ENCODE measurements around the gene TRAPPC11. TPM values are rescaled to one million over a fixed set of nuclear protein-coding genes. Genes with fewer than 3 reads are reported as not detected.

The TRAPPC11 gene
- polyA plus RNA-seq, 1 of the 3 experiments (the other 2 are of a cell fraction): 18.8 TPM

- peaks cover 3% of the 10 kb centered on the region for H3F3A ChIP-seq (replicated peaks; ENCODE audit: insufficient read depth)
- TF ChIP-seq SMC3 (IDR thresholded peaks at IDR 0.05; ENCODE audit: low read depth, low read length) (no peak), GATA2 (CRISPR knock-in tag; IDR thresholded peaks at IDR 0.05) (no peak), TAF1 (IDR thresholded peaks at IDR 0.05; ENCODE audit: borderline replicate concordance, low read depth, low read length) (no peak), NFIC (IDR thresholded peaks at IDR 0.05; ENCODE audit: borderline replicate concordance) (no peak), MXI1 (IDR thresholded peaks at IDR 0.05; ENCODE audit: low read depth, low read length) (no peak), REST (IDR thresholded peaks at IDR 0.05; ENCODE audit: low read depth, low read length) (no peak), FOSL2 (IDR thresholded peaks at IDR 0.05; ENCODE audit: borderline replicate concordance, low read depth) (no peak), EZH2phosphoT487 (IDR thresholded peaks at IDR 0.05; ENCODE audit: borderline replicate concordance, low read depth) (no peak), TEAD4 (IDR thresholded peaks at IDR 0.05; ENCODE audit: borderline replicate concordance, insufficient read depth) (no peak), TCF12 (IDR thresholded peaks at IDR 0.05) (no peak), SIN3A (IDR thresholded peaks at IDR 0.05; ENCODE audit: borderline replicate concordance, low read depth, low read length) (no peak), POLR2AphosphoS5 (IDR thresholded peaks at IDR 0.05; ENCODE audit: low read depth, low read length) (no peak)
- DNase-seq: no peak
- no peaks in the 10 kb centered on the region for H3K9me2 ChIP-seq
- no peak overlapping the region for H3K27ac ChIP-seq (ENCODE audit: low read depth in 2 of 2, low read length in 1 of 2)
- no peak overlapping the region for H2AFZ ChIP-seq (ENCODE audit: low read depth)
- H3K9me3 ChIP-seq: no peaks in the 10 kb centered on the region
- H3K4me1 ChIP-seq (ENCODE audit: control insufficient read depth in 1 of 2, insufficient read depth in 2 of 2, low read depth in 1 of 2, low read length in 1 of 2): no peaks in the 10 kb centered on the region
- no peaks in the 10 kb centered on the region for H4K20me1 ChIP-seq (ENCODE audit: insufficient read depth)
- H3K27me3 ChIP-seq (ENCODE audit: insufficient read depth): no peaks in the 10 kb centered on the region
- POLR2A ChIA-PET: no interaction called here
- H3K4me3 ChIP-seq (ENCODE audit: low read depth in 2 of 2, low read length in 1 of 2): no peak overlapping the region
- no peak overlapping the region for H3K9ac ChIP-seq
- H3K36me3 ChIP-seq (replicated peaks in 1 of 2; ENCODE audit: control insufficient read depth in 1 of 2, insufficient read depth in 2 of 2, low read length in 1 of 2): no peaks in the 10 kb centered on the region
- H3K4me2 ChIP-seq: no peak overlapping the region
- CTCF ChIA-PET: no interaction called here
- H3K79me2 ChIP-seq (ENCODE audit: insufficient read depth): no peaks in the 10 kb centered on the region
- WGBS (ENCODE audit: low lambda C conversion rate): 52% methylated on average over 10 of the region's 10 CpGs
These were observed 79.1 kb downstream of the TRAPPC11 start for GRCh38 chr4:183738081-183738673.

DNA sequence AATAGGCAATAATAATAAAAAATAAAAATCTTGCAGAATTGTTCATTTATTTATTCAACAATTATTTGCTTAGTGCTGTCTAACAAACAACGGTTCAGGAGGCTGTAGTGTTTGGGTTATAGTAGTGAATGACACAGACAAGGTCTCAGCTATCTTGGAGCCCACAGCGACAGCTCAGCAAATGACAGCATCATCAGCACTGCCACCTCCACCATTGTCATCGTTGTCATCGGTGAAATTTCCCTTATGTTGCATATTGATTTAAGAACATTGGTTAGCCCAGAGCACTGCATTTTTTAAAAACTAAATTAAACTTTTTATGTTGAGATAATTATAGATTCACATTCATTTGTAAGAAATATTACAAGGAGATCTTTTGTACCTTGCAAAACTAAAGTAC is 79.9 kb downstream of the TRAPPC11 start:
- Histone ChIP-seq H3K4me3 (ENCODE audit: low read depth in 2 of 2, low read length in 1 of 2) (no peak overlapping the region), H3K79me2 (ENCODE audit: insufficient read depth) (no peaks in the 10 kb centered on the region), H3K4me1 (ENCODE audit: control insufficient read depth in 1 of 2, insufficient read depth in 2 of 2, low read depth in 1 of 2, low read length in 1 of 2) (no peaks in the 10 kb centered on the region), H3K36me3 (replicated peaks in 1 of 2; ENCODE audit: control insufficient read depth in 1 of 2, insufficient read depth in 2 of 2, low read length in 1 of 2) (no peaks in the 10 kb centered on the region), H3K9me3 (no peaks in the 10 kb centered on the region), H4K20me1 (ENCODE audit: insufficient read depth) (no peaks in the 10 kb centered on the region), H3K27me3 (ENCODE audit: insufficient read depth) (no peaks in the 10 kb centered on the region), H3K27ac (ENCODE audit: low read depth in 2 of 2, low read length in 1 of 2) (no peak overlapping the region), H2AFZ (ENCODE audit: low read depth) (no peak overlapping the region), H3K9ac (no peak overlapping the region), H3K9me2 (no peaks in the 10 kb centered on the region), H3K4me2 (no peak overlapping the region), H3F3A (replicated peaks; ENCODE audit: insufficient read depth) (peaks cover 3% of the 10 kb centered on the region)
- 68% methylated on average over 4 of the region's 4 CpGs for WGBS (ENCODE audit: low lambda C conversion rate)
- TF ChIP-seq SIN3A (IDR thresholded peaks at IDR 0.05; ENCODE audit: borderline replicate concordance, low read depth, low read length) (no peak), YY1 (IDR thresholded peaks at IDR 0.05; ENCODE audit: low read depth) (no peak), RCOR1 (IDR thresholded peaks at IDR 0.05; ENCODE audit: low read length) (no peak), SMC3 (IDR thresholded peaks at IDR 0.05; ENCODE audit: low read depth, low read length) (no peak), FOSL2 (IDR thresholded peaks at IDR 0.05; ENCODE audit: borderline replicate concordance, low read depth) (no peak), GABPA (IDR thresholded peaks at IDR 0.05; ENCODE audit: low read depth) (no peak), ELF1 (IDR thresholded peaks at IDR 0.05) (no peak), MXI1 (IDR thresholded peaks at IDR 0.05; ENCODE audit: low read depth, low read length) (no peak), MAX (IDR thresholded peaks at IDR 0.05; ENCODE audit: low read depth) (no peak), NRF1 (IDR thresholded peaks at IDR 0.05; ENCODE audit: low read depth, low read length) (no peak), USF1 (IDR thresholded peaks at IDR 0.05; ENCODE audit: borderline replicate concordance, low read depth) (no peak), GATA2 (CRISPR knock-in tag; IDR thresholded peaks at IDR 0.05) (no peak)
- TF ChIP-seq, protein P1, sequence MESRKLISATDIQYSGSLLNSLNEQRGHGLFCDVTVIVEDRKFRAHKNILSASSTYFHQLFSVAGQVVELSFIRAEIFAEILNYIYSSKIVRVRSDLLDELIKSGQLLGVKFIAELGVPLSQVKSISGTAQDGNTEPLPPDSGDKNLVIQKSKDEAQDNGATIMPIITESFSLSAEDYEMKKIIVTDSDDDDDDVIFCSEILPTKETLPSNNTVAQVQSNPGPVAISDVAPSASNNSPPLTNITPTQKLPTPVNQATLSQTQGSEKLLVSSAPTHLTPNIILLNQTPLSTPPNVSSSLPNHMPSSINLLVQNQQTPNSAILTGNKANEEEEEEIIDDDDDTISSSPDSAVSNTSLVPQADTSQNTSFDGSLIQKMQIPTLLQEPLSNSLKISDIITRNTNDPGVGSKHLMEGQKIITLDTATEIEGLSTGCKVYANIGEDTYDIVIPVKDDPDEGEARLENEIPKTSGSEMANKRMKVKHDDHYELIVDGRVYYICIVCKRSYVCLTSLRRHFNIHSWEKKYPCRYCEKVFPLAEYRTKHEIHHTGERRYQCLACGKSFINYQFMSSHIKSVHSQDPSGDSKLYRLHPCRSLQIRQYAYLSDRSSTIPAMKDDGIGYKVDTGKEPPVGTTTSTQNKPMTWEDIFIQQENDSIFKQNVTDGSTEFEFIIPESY (IDR thresholded peaks at IDR 0.05; ENCODE audit: borderline replicate concordance, low read depth): no peak
- POLR2A ChIA-PET: no interaction called here
- no peak for DNase-seq
- CTCF ChIA-PET: no interaction called here
